ENCODE data around the gene ST8SIA2.

GRCh38 chr15:92495446-92495845 is 101.8 kb downstream of the ST8SIA2 start:
- TF ChIP-seq CTCF (IDR thresholded peaks at IDR 0.05): no peak
- TF ChIP-seq EZH2 (IDR thresholded peaks at IDR 0.05): no peak
- TF ChIP-seq EZH2phosphoT487 (IDR thresholded peaks at IDR 0.05): no peak

Data from neural progenitor cell (in vitro differentiated cells).